ENCODE results near the gene UPF1. TPM values are rescaled to one million over a fixed set of nuclear protein-coding genes. Genes with fewer than 3 reads are reported as not detected.

Gene UPF1
- total RNA-seq, 1 donor from 2014 or later, result 71.6 TPM

- Histone ChIP-seq H3K4me3 (ENCODE audit: low read depth, low read length) (peak overlapping the region; percentile 87), H3K27me3 (ENCODE audit: control insufficient read depth, insufficient read depth, low read length) (no peaks in the 10 kb centered on the region), H3K36me3 (ENCODE audit: control insufficient read depth, insufficient read depth, low read length) (no peaks in the 10 kb centered on the region)
- DNase-seq (ENCODE audit: low read depth), result no peak
- TF ChIP-seq CTCF (IDR thresholded peaks at IDR 0.05; ENCODE audit: insufficient read depth, low read length, poor library complexity, severe bottlenecking), result peak; percentile 26
Observed at GRCh38 chr19:18832306-18833140, 764 bp downstream of the UPF1 start.

- peaks cover 1% of the 10 kb centered on the region for H3K36me3 ChIP-seq (ENCODE audit: control insufficient read depth, insufficient read depth, low read length)
- no peaks in the 10 kb centered on the region for H3K27me3 ChIP-seq (ENCODE audit: control insufficient read depth, insufficient read depth, low read length)
- no peak for DNase-seq (ENCODE audit: low read depth)
- H3K4me3 ChIP-seq (ENCODE audit: low read depth, low read length), result peak overlapping the region; percentile 87
- no peak for TF ChIP-seq CTCF (IDR thresholded peaks at IDR 0.05; ENCODE audit: insufficient read depth, low read length, poor library complexity, severe bottlenecking)
Observed at GRCh38 chr19:18833141-18833476, 1.4 kb downstream of the UPF1 start.

- Histone ChIP-seq H3K4me3 (ENCODE audit: low read depth, low read length) (peak overlapping the region; percentile 87), H3K27me3 (ENCODE audit: control insufficient read depth, insufficient read depth, low read length) (no peaks in the 10 kb centered on the region), H3K36me3 (ENCODE audit: control insufficient read depth, insufficient read depth, low read length) (peaks cover 1% of the 10 kb centered on the region)
- DNase-seq (ENCODE audit: low read depth), result no peak
- no peak for TF ChIP-seq CTCF (IDR thresholded peaks at IDR 0.05; ENCODE audit: insufficient read depth, low read length, poor library complexity, severe bottlenecking)
Observed at GRCh38 chr19:18833849-18834643, 2.3 kb downstream of the UPF1 start.

- DNase-seq (ENCODE audit: low read depth), result no peak
- H3K36me3 ChIP-seq (ENCODE audit: control insufficient read depth, insufficient read depth, low read length), result peaks cover 1% of the 10 kb centered on the region
- no peak overlapping the region for H3K4me3 ChIP-seq (ENCODE audit: low read depth, low read length)
- no peak for TF ChIP-seq CTCF (IDR thresholded peaks at IDR 0.05; ENCODE audit: insufficient read depth, low read length, poor library complexity, severe bottlenecking)
- H3K27me3 ChIP-seq (ENCODE audit: control insufficient read depth, insufficient read depth, low read length), result no peaks in the 10 kb centered on the region
Observed at GRCh38 chr19:18834644-18834984, 2.9 kb downstream of the UPF1 start.

- no peak for TF ChIP-seq CTCF (IDR thresholded peaks at IDR 0.05; ENCODE audit: insufficient read depth, low read length, poor library complexity, severe bottlenecking)
- no peak overlapping the region for H3K4me3 ChIP-seq (ENCODE audit: low read depth, low read length)
- no peaks in the 10 kb centered on the region for H3K27me3 ChIP-seq (ENCODE audit: control insufficient read depth, insufficient read depth, low read length)
- H3K36me3 ChIP-seq (ENCODE audit: control insufficient read depth, insufficient read depth, low read length), result peaks cover 1% of the 10 kb centered on the region
- no peak for DNase-seq (ENCODE audit: low read depth)
Observed at GRCh38 chr19:18839465-18840287, 7.9 kb downstream of the UPF1 start.
